Medulla oblongata (tissue), 1 donor: ENCODE measurements around the gene MXRA7.

Experiments used
- DNase-seq: peaks from one replicate; pipeline ENCODE4 v3.0.0-alpha.2; 2015; ENCODE audit errors: extremely low spot score

The MXRA7 gene

DNA sequence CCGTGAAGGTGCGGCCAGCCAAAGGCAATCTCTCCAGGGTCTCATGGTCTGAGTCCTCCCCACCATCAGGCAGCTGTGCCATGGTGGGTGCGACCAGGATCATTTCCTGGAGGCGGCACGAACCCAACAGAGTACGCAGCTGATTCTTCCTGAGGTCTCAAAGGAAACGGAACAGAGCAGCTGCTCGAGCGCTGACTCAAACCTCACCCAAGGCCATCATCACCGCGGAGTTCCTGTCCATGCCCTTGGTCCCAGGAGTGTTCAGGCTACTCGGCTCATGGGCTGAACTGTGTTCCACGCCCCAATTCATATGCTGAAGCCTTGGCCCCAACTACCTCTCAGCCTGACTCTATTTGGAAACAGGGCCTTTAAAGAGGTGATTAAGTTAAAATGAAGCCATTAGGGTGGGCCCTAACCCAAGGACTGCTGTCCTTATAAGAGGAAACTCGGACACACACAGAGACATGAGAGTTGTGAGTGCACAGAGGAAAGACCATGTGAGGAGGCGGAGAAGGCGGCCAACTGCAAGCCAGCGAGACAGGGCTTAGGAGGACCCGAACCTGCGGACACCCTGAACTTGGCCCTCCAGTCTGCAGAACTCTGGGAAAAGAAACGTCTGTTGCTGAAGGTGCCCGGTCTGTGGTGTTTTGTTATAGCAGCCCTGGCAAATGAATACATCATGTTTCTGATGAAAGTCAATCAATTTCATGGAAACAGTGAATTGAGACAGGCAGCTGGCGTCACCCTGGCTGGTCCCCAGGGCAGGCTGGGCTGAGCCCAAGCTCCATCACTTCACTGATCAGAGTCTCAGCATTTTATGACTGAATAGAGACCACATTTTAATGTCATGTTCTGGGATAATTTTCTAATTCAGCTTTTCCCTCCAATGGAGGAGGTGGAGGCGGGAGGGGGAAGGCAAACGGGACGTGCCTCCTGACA lies 13.7 kb downstream of the MXRA7 start:
- no peak for DNase-seq

- DNase-seq, result no peak
Observed at GRCh38 chr17:76695059-76695831, 15.5 kb downstream of the MXRA7 start.

DNA sequence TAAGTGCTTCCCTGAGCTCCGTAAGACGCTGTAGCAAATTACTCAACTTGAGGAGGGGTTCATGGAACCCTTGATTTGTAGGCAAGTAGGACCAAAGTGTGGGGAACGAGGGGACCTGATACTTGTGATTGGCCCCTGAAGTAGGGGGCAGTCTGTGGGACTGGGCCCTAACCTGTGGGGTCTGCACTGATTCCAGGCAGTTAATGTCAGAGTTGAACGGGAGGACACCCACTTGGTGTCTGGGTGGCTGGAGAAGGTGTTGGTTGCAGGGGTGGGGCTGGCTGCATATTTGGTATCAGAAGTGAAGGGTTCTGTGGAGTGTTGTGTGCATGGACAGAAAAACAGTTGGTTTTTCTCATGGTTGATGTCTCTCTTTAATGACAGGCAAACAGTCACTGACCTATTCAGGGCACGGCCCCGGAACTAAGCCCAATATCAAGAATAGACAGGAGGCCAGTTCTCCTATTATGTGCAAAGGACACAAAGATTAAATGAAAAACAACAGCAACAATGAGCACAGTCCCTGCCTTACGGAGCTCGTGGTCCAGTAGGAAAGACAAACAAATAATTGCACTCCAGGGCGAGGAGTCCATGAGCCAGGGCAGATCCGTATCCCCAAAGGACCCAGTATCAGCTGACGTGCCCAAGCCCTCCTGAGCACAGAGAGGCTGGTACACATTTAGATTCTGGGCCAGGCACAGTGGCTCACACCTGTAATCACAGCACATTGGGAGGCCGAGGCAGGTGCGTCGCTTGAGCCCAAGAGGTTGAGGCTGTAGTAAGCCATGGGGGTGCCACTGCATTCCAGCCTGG lies 19.2 kb downstream of the MXRA7 start:
- no peak for DNase-seq

- no peak for DNase-seq
Observed at GRCh38 chr17:76690596-76691280, 20.0 kb downstream of the MXRA7 start.

DNA sequence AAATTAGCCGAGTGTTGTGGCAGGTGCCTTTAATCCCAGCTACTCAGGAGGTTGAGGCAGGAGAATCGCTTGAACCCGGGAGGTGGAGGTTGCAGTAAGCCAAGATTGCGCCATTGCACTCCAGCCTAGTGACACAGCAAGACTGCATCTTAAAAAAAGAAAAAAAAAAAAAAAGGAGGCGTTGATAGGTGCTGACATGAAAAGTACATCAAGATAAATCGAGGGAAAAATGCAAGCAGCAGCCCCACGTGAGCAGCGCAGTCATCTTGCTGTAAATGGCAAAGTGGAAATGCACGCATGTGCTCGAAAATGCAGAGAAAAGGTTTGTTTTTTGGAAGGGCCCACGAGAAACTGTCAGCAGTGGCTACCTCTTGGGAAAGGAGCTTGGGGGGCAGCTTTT lies 20.9 kb downstream of the MXRA7 start:
- DNase-seq, result no peak

DNA sequence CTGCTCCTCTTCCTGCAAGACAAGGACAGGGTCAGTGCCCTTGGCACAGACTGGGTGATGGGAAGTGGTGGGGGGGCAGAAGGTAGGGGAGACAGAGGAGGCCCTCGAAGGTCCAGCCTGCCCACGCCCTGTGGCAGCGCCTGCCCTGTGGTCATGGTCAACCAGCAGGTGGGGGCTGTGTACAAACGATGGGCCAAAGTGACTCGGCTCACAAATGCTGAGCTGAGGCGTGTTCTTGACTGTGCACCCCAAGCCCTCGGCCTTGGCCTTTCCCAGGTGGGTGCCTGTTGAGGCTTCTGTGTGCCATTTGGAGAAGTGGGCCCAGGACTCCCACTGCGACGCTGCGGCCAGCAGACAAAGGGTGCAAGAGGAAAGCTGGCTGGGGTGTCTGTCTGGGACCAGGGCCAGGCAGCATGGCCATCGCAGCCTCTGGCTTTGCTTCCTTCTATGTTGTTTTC lies 22.6 kb downstream of the MXRA7 start:
- no peak for DNase-seq

- DNase-seq, result peak; percentile 71
Observed at GRCh38 chr17:76687298-76688164, 23.2 kb downstream of the MXRA7 start.

DNA sequence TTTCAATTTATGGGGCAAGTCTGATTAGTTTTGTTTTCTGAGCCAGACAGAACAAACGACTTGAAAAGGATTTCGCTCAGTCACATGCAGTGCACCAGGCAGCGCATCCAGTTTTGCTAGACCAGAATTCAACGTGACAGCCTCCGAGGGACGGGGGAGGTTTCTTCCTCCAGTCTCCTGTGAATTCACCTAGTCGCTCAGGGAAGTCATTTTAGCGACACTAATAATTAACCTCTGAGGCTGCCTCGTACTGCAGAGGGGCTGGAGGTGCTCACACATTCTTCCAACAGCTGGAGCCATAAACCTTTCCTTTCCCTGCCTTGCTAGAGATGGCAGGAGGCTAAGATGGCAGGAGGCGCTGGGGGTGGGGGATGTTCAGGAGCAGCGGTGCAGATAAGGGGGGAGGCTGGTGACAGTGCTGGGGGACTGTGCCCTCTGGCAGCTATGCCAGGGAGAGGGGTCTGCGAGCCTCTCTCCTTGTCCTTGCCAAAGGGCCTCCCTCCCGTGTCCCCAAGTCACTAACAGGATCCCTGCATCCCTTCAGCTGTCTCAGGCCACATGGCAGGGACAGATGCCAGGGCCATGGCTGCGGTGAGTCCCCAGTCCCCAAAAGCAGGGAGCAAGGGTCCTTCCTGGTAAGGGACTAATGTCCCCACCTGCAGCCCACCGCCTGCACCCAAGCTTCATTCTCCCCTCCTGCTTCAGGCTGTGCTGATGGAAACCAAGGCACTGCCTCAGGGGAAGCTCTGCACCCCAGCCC lies 24.0 kb downstream of the MXRA7 start:
- DNase-seq, result no peak

GRCh38 chr17:76685846-76686245 lies 24.9 kb downstream of the MXRA7 start:
- no peak for DNase-seq

GRCh38 chr17:76685366-76685765 lies 25.4 kb downstream of the MXRA7 start:
- no peak for DNase-seq

- DNase-seq, result no peak
Observed at GRCh38 chr17:76684756-76685155, 26.0 kb downstream of the MXRA7 start.

- DNase-seq, result no peak
Observed at GRCh38 chr17:76683921-76684745, 26.6 kb downstream of the MXRA7 start.

GRCh38 chr17:76683011-76683755 lies 27.6 kb downstream of the MXRA7 start:
- DNase-seq, result no peak

GRCh38 chr17:76682296-76682695 lies 28.5 kb downstream of the MXRA7 start:
- no peak for DNase-seq

GRCh38 chr17:76681222-76682137 lies 29.3 kb downstream of the MXRA7 start:
- DNase-seq, result peak; percentile 79

DNA sequence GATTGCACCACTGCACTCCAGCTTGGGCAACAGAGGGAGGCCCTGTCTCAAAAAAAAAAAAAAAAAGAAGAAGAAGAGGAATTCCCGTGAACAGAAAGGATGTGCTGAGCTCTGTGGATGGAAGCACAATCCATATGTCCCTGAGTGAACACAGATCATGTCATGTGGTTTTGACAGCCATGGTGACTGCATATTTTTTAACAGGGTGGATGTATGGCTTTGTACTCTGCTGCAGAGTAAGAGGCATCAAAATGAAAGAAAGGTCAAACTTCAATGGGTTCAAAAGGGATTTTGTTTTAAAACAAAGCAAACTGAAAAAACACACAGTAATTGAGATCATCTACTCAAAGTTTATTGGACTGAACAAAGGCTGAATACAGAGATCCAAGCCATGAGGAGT lies 31.5 kb downstream of the MXRA7 start:
- no peak for DNase-seq

GRCh38 chr17:76678330-76678729 lies 32.4 kb downstream of the MXRA7 start:
- DNase-seq, result no peak
